Brain microvascular endothelial cell (primary cell): ENCODE data around the gene CHRNG.
A peak's percentile ranks its signal among the peaks of the same experiment; 100 is the strongest.
"Not testable (repeated sequence)": the region's sequence is repeated elsewhere in the genome, so short reads cannot be mapped to it uniquely, and the experiment has no call there.

ENCODE experiments used
- DNase-seq: peaks from one replicate; pipeline ENCODE4 v3.0.0-alpha.2; 2020
- H3K27ac ChIP-seq: fragments of 250-450 bp; sonication (Bioruptor Pico); 2 replicates; pipeline ENCODE4 v1.5.1; 2020; ENCODE audit warnings: mild to moderate bottlenecking, moderate library complexity
- H3K27me3 ChIP-seq: fragments of 250-450 bp; sonication (Bioruptor Pico); replicated peaks from 2 replicates; pipeline ENCODE4 v1.5.1; 2020; ENCODE audit warnings: mild to moderate bottlenecking
- H3K36me3 ChIP-seq: fragments of 250-450 bp; sonication (Bioruptor Pico); replicated peaks from 2 replicates; pipeline ENCODE4 v1.5.1; 2020; ENCODE audit warnings: mild to moderate bottlenecking
- H3K4me3 ChIP-seq: 2 replicates; pipeline ENCODE4 v1.5.1; 2011; ENCODE audit warnings: low read depth, mild to moderate bottlenecking, control low read depth, low read length, moderate library complexity
- in situ Hi-C: cut with HindIII; loops from 2 replicates; pipeline ENCODE4 v1.10.0; 2017; ENCODE audit warnings: low sequenced_read_pairs, low pct_ligation_motif_present
- TF ChIP-seq, protein P1 (sequence below): IDR thresholded peaks from 2 replicates; pipeline ENCODE4 v1.5.1; 2011; ENCODE audit warnings: low read depth, mild to moderate bottlenecking, moderate library complexity, low read length, control low read depth, inconsistent platforms; ENCODE audit errors: missing control alignments

CHRNG gene

DNA sequence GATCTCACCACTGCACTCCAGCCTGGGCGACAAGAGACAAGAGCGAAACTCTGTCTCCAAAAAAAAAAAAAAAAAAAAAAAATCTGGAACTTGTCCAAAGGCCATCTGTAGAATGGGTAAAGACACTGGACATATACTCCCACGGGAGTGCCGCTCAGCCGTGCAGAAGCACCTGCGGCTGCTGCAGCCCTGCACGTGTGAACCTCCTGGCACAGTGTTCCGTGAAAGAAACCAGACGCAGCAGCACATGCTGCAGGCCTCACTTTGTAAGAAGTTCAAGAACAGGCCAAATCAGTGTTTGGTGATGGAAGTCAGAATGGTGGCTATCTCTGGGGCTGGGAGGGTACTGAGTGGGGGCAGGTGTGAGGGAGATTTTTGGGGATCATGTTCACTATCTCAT, 7.1 kb upstream of the CHRNG start:
- TF ChIP-seq, protein P1, sequence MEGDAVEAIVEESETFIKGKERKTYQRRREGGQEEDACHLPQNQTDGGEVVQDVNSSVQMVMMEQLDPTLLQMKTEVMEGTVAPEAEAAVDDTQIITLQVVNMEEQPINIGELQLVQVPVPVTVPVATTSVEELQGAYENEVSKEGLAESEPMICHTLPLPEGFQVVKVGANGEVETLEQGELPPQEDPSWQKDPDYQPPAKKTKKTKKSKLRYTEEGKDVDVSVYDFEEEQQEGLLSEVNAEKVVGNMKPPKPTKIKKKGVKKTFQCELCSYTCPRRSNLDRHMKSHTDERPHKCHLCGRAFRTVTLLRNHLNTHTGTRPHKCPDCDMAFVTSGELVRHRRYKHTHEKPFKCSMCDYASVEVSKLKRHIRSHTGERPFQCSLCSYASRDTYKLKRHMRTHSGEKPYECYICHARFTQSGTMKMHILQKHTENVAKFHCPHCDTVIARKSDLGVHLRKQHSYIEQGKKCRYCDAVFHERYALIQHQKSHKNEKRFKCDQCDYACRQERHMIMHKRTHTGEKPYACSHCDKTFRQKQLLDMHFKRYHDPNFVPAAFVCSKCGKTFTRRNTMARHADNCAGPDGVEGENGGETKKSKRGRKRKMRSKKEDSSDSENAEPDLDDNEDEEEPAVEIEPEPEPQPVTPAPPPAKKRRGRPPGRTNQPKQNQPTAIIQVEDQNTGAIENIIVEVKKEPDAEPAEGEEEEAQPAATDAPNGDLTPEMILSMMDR, result no peak
- Histone ChIP-seq H3K4me3 (no peak overlapping the region), H3K27me3 (peaks cover 2% of the 10 kb centered on the region), H3K27ac (no peak overlapping the region), H3K36me3 (no peaks in the 10 kb centered on the region)
- no peak for DNase-seq
- in situ Hi-C loops, result no loop called here

DNA sequence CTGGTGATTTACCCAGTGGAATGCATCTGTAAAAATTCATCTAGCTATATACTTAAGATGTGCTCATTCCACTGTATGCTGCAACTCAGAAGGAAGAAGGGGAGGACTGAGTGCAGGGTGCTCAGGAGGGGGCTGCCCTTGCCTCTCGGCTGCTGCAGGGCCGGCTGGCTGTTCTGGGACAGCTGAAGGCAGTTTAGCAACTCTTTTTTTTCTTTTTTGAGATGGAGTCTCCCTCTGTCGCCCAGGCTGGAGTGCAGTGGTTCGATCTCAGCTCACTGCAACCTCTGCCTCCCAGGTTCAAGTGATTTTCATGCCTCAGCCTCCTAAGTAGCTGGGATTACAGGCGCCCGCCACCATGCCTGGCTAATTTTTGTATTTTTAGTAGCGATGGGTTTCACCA, 6.7 kb upstream of the CHRNG start:
- H3K36me3 ChIP-seq, H3K27me3 ChIP-seq, H3K27ac ChIP-seq, DNase-seq, in situ Hi-C loops, H3K4me3 ChIP-seq: not testable (repeated sequence)

DNA sequence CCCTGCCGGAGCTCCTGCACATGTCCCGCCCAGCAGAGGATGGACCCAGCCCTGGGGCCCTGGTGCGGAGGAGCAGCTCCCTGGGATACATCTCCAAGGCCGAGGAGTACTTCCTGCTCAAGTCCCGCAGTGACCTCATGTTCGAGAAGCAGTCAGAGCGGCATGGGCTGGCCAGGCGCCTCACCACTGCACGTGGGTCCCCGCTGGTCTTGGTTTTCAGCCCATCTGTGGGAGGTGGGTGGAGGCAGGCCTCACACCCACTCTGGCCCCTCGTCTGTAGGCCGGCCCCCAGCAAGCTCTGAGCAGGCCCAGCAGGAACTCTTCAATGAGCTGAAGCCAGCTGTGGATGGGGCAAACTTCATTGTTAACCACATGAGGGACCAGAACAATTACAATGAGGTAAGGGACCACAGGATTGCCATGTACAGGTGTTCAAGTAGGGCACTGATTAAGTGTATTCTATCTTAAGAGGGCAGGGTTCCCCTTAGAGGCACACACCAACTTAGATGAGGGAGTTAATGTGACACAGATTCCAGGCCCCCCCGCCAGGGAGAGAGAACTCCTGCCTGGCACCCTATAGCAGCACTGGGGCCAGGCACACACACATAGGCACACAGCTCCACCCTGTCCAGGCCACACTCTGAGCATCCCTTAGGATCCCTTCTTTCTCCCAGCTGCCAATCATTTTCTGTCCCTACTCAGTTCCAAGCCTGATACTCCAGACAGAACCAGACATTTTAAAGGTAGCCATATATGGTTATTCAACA, 5.4 kb upstream of the CHRNG start:
- DNase-seq, result peak; percentile 27
- no peak overlapping the region for H3K4me3 ChIP-seq
- in situ Hi-C loops, result no loop called here
- H3K36me3 ChIP-seq, result no peaks in the 10 kb centered on the region
- TF ChIP-seq, protein P1, result no peak
- H3K27me3 ChIP-seq, result no peaks in the 10 kb centered on the region
- no peak overlapping the region for H3K27ac ChIP-seq

DNA sequence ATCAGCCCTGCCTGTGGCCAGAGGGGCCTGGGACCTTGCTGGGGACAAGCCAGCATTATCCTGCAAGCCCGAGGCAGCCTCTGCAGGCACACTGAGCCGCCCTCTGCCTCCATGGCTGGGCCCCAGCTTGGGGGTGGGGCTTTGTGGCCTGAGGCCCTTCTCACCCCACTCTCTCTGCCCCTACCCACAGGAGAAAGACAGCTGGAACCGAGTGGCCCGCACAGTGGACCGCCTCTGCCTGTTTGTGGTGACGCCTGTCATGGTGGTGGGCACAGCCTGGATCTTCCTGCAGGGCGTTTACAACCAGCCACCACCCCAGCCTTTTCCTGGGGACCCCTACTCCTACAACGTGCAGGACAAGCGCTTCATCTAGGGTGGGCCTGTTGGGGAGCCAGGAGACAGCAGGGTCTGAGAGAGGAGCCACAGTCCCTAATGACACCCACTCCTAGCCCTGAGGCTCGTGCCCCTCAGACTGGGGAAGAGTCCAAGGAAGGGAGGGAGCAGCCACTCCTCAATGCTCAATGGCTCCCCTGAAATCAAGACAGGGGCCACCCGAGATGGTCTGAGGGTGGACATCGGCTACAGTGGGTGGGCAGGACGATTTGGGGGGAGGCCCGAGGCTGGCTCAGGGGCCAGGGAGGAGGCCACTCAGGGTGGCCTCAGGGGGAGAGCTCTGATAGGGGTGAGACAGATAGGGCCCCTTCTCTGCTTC, 4.4 kb upstream of the CHRNG start:
- Histone ChIP-seq H3K27ac (no peak overlapping the region), H3K4me3 (no peak overlapping the region), H3K27me3 (no peaks in the 10 kb centered on the region), H3K36me3 (no peaks in the 10 kb centered on the region)
- TF ChIP-seq, protein P1, result no peak
- no peak for DNase-seq
- in situ Hi-C loops, result no loop called here

DNA sequence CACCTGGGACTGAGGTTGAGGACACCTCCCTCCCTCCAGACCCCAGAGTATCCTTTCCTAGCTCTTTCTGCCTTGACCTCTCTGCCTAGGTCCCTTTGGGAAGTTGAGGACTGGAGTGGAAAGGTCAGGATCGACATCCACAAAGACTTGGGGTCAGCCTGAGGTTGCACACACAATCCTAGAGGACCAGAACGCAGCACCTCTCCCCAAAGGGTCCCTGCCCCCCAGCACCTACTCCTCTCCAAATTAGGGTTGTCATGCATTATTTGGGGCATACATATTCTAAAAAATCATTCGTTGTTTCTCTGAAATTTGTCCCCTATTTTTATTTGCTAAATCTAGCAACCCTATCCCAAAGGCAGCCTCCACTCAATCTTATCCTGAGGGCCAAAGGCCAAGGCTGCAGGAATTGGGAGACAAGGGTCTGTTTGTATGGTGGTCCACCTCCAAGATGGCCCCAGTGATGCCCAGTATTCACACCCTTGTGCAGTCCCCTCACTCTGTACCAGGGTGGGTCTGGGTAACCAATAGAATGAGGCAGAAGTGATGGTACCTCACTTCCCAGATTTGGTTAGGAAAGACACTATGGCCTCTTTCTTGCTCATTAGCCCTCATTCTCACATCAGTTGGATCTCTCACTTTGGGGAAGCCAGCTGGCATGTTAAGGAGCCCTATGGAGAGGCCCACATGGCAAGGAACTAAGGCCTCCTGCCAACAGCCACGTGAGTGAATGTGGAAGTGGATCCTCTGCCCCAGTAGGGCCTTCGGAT, 3.5 kb upstream of the CHRNG start:
- in situ Hi-C loops, result no loop called here
- TF ChIP-seq, protein P1, result no peak
- Histone ChIP-seq H3K27ac (no peak overlapping the region), H3K36me3 (no peaks in the 10 kb centered on the region), H3K4me3 (no peak overlapping the region), H3K27me3 (no peaks in the 10 kb centered on the region)
- DNase-seq, result no peak

DNA sequence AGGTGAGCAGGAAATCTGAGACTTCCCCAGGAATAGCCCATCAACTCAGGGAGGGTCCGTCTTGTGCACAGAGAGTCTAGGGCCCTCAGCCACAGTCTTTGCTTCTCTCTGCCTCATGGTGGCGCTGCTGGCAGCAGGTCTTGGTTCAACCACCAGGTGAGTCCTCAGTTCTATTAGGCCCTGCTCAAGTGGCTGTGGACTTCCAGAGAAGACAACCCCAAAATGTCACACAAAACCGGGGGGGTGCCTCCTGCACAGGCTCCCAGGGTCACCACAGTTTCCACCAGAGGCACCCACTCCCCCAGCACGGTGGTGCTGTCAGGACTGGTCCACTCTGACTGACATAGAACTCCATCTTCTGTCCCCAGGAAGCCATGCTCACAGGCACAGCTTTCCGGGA, 2.4 kb upstream of the CHRNG start:
- in situ Hi-C loops, result no loop called here

More for the DNA sequence above, 2.4 kb upstream of the CHRNG start:
- H3K36me3 ChIP-seq, result no peaks in the 10 kb centered on the region
- H3K4me3 ChIP-seq, result no peak overlapping the region
- no peak for DNase-seq
- no peaks in the 10 kb centered on the region for H3K27me3 ChIP-seq
- H3K27ac ChIP-seq, result no peak overlapping the region
- TF ChIP-seq, protein P1, result peak; percentile 59
